Suprapubic skin (tissue), 4 donors: ENCODE data around the gene CBX4. TPM values are rescaled to one million over a fixed set of nuclear protein-coding genes. Genes with fewer than 3 reads are reported as not detected.

Experiments
- DNase-seq, 2 donors: peaks; one replicate each; pipeline ENCODE4 v3.0.0-alpha.2; 2019; ENCODE audit warnings: low spot score in 2 of 2
- H3K27ac ChIP-seq: fragments of 200-600 bp; sonication (generic); one replicate; pipeline ENCODE4 v1.5.1; 2019
- H3K27me3 ChIP-seq: fragments of 200-600 bp; sonication (generic); one replicate; pipeline ENCODE4 v1.5.1; 2019
- H3K36me3 ChIP-seq: fragments of 200-600 bp; sonication (generic); one replicate; pipeline ENCODE4 v1.5.1; 2019
- H3K4me1 ChIP-seq: fragments of 200-600 bp; sonication (generic); one replicate; pipeline ENCODE4 v1.5.1; 2019
- H3K4me3 ChIP-seq: fragments of 200-600 bp; sonication (generic); one replicate; pipeline ENCODE4 v1.5.1; 2019; ENCODE audit warnings: mild to moderate bottlenecking
- H3K9me3 ChIP-seq: fragments of 200-600 bp; sonication (generic); one replicate; pipeline ENCODE4 v1.5.1; 2019
- EP300 ChIP-seq: sonication (generic); formaldehyde crosslinking; IDR thresholded peaks from one replicate; pipeline ENCODE4 v1.6.1; 2017; ENCODE audit warnings: antibody characterized with exemption
- POLR2A ChIP-seq, 2 donors: fragments of 450-650 bp; IDR thresholded peaks; one replicate each; pipeline ENCODE4 v1.6.1; 2017; ENCODE audit warnings: antibody characterized with exemption in 2 of 2, mild to moderate bottlenecking in 2 of 2, moderate library complexity in 2 of 2
- POLR2AphosphoS5 ChIP-seq, 3 donors: sonication (generic); formaldehyde crosslinking; IDR thresholded peaks; one replicate each; pipeline ENCODE4 v1.6.1; 2017; ENCODE audit warnings: antibody characterized with exemption in 3 of 3
- WGBS: methylation state at CpG from one replicate; pipeline ENCODE4 v1.1.5; 2018; 5-methylcytosine and 5-hydroxymethylcytosine counted together
- total RNA-seq, 4 donors: library from RNA; depleted of rRNA; stranded (reverse); fragments of >200 nt; gene quantifications; one replicate each; pipeline ENCODE4 v1.1.0, GENCODE V29; 2016
- TF ChIP-seq, protein P1 (sequence below), 2 donors: fragments of 200-600 bp in 1 of 2; fragments of 450-650 bp in 1 of 2; sonication (generic) in 1 of 2; IDR thresholded peaks; one replicate each; pipeline ENCODE4 v1.5.1; 2016 to 2019; ENCODE audit warnings: antibody characterized with exemption in 2 of 2, mild to moderate bottlenecking in 1 of 2, moderate library complexity in 1 of 2

The CBX4 gene
- total RNA-seq, 4 donors from 2014 or later = 33.0 to 47.7 (median 38.0) TPM

DNA sequence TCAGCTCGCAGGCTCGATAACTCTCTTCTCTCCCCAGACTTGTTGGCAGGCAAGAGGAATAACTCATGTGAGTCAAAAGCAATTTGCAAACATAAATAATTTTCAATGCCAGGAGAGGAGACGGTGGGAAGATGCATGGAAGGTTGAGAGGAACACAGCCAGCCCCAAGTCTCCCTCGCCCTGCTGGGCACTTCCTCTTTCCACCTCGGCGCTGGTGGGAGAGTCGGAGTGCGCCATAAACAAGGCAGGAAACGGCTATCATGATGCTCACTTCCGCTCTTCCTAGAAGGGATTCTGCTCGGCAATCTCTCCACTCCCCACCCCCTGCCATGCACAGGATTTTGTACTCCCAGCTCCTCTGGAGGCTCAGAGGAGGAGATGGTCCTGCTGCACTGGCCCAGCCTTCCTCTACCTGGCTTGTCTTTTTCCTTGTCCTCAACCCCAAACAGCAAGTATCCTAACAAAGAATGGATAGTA, 13.0 kb downstream of the CBX4 start:
- DNase-seq = no peak
- Histone ChIP-seq H3K4me3 (no peak overlapping the region), H3K27me3 (no peaks in the 10 kb centered on the region), H3K9me3 (no peaks in the 10 kb centered on the region), H3K27ac (no peak overlapping the region), H3K36me3 (no peaks in the 10 kb centered on the region), H3K4me1 (peaks cover 7% of the 10 kb centered on the region)
- WGBS = 54% methylated on average over 11 of the region's 11 CpGs
- TF ChIP-seq, protein P1, sequence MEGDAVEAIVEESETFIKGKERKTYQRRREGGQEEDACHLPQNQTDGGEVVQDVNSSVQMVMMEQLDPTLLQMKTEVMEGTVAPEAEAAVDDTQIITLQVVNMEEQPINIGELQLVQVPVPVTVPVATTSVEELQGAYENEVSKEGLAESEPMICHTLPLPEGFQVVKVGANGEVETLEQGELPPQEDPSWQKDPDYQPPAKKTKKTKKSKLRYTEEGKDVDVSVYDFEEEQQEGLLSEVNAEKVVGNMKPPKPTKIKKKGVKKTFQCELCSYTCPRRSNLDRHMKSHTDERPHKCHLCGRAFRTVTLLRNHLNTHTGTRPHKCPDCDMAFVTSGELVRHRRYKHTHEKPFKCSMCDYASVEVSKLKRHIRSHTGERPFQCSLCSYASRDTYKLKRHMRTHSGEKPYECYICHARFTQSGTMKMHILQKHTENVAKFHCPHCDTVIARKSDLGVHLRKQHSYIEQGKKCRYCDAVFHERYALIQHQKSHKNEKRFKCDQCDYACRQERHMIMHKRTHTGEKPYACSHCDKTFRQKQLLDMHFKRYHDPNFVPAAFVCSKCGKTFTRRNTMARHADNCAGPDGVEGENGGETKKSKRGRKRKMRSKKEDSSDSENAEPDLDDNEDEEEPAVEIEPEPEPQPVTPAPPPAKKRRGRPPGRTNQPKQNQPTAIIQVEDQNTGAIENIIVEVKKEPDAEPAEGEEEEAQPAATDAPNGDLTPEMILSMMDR (IDR thresholded peaks at IDR 0.05) = no peak
- TF ChIP-seq POLR2A (IDR thresholded peaks at IDR 0.05) (no peak), POLR2AphosphoS5 (IDR thresholded peaks at IDR 0.05) (no peak), EP300 (no peak)

- WGBS = 90% methylated on average over 4 of the region's 5 CpGs
- H3K36me3 ChIP-seq = no peaks in the 10 kb centered on the region
Observed at GRCh38 chr17:79825580-79825921, 13.7 kb downstream of the CBX4 start.

GRCh38 chr17:79824893-79825579, 14.2 kb downstream of the CBX4 start:
- TF ChIP-seq EP300 (no peak), POLR2AphosphoS5 (IDR thresholded peaks at IDR 0.05) (no peak), POLR2A (IDR thresholded peaks at IDR 0.05) (no peak)
- TF ChIP-seq, protein P1 (IDR thresholded peaks at IDR 0.05) = no peak
- DNase-seq = no peak
- Histone ChIP-seq H3K27ac (no peak overlapping the region), H3K27me3 (no peaks in the 10 kb centered on the region), H3K36me3 (no peaks in the 10 kb centered on the region), H3K4me3 (no peak overlapping the region), H3K9me3 (no peaks in the 10 kb centered on the region), H3K4me1 (no peaks in the 10 kb centered on the region)
- 87% methylated on average over 4 of the region's 6 CpGs for WGBS

More at GRCh38 chr17:79825580-79825921, 13.7 kb downstream of the CBX4 start:
- H3K4me1 ChIP-seq = peaks cover 2% of the 10 kb centered on the region
- H3K27ac ChIP-seq = no peak overlapping the region
- no peak for TF ChIP-seq POLR2A (IDR thresholded peaks at IDR 0.05)
- TF ChIP-seq, protein P1 (IDR thresholded peaks at IDR 0.05) = no peak
- no peak for TF ChIP-seq POLR2AphosphoS5 (IDR thresholded peaks at IDR 0.05)
- TF ChIP-seq EP300 = no peak
- H3K27me3 ChIP-seq = no peaks in the 10 kb centered on the region
- H3K4me3 ChIP-seq = no peak overlapping the region
- DNase-seq = no peak
- H3K9me3 ChIP-seq = no peaks in the 10 kb centered on the region

DNA sequence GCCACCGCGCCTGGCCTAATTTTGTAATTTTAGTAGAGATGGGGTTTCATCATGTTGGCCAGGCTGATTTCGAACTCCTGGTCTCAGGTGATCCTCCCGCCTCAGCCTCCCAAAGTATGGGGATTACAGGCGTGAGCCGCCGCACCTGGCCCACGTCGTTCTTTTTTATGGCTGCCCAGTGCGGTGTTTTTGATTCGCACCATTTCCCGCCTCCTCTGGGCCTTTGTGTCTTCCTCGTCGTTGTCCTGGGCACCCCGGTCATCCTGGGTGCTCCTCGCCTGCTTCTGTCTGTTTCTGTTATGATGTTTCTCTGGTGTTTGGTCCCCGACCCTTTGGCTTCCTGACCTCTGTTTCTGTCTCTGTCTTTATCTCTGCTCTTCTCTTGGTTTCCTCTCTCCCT, 15.0 kb downstream of the CBX4 start:
- H3K4me3 ChIP-seq = no peak overlapping the region
- 92% methylated on average over 15 of the region's 17 CpGs for WGBS
- no peaks in the 10 kb centered on the region for H3K4me1 ChIP-seq
- TF ChIP-seq, protein P1 (IDR thresholded peaks at IDR 0.05) = no peak
- TF ChIP-seq POLR2AphosphoS5 (IDR thresholded peaks at IDR 0.05) (no peak), EP300 (no peak), POLR2A (IDR thresholded peaks at IDR 0.05) (no peak)
- H3K36me3 ChIP-seq = no peaks in the 10 kb centered on the region
- no peak for DNase-seq
- no peak overlapping the region for H3K27ac ChIP-seq
- H3K27me3 ChIP-seq = peaks cover 3% of the 10 kb centered on the region
- H3K9me3 ChIP-seq = no peaks in the 10 kb centered on the region

GRCh38 chr17:79822583-79823124, 16.6 kb downstream of the CBX4 start:
- no peaks in the 10 kb centered on the region for H3K36me3 ChIP-seq
- no peak overlapping the region for H3K4me3 ChIP-seq
- no peaks in the 10 kb centered on the region for H3K9me3 ChIP-seq
- H3K27me3 ChIP-seq = peaks cover 15% of the 10 kb centered on the region
- WGBS = 89% methylated on average over 17 of the region's 17 CpGs
- H3K27ac ChIP-seq = no peak overlapping the region
- DNase-seq = no peak
- TF ChIP-seq, protein P1 (IDR thresholded peaks at IDR 0.05) = no peak
- TF ChIP-seq POLR2AphosphoS5 (IDR thresholded peaks at IDR 0.05) (no peak), POLR2A (IDR thresholded peaks at IDR 0.05) (no peak), EP300 (no peak)
- H3K4me1 ChIP-seq = no peaks in the 10 kb centered on the region
